Liver (tissue), 3 donors: ENCODE results near the gene FRMD1.

Experiments
- CTCF ChIP-seq: fragments of 150-350 bp; IDR thresholded peaks from 2 replicates; pipeline ENCODE4 v1.5.1; 2017; ENCODE audit warnings: improper control_type of control experiment, low read depth, low read length; ENCODE audit not compliant: missing input control
- EGR1 ChIP-seq, 2 donors: IDR thresholded peaks; 2 replicates each; pipeline ENCODE4 v1.6.1; 2016 to 2018; ENCODE audit warnings: antibody characterized with exemption in 2 of 2, low read depth in 2 of 2
- MAX ChIP-seq: IDR thresholded peaks from 2 replicates; pipeline ENCODE4 v1.6.1; 2016; ENCODE audit warnings: antibody characterized with exemption
- REST ChIP-seq: IDR thresholded peaks from 2 replicates; pipeline ENCODE4 v1.6.1; 2016; ENCODE audit warnings: antibody characterized with exemption, mild to moderate bottlenecking
- ZBTB33 ChIP-seq: IDR thresholded peaks from 2 replicates; pipeline ENCODE4 v1.6.1; 2016; ENCODE audit warnings: antibody characterized with exemption
- donor health status: healthy.
- donor health status: healthy.

- no peak for TF ChIP-seq CTCF
- no peak for TF ChIP-seq MAX
- no peak for TF ChIP-seq ZBTB33
- no peak for TF ChIP-seq EGR1 (IDR thresholded peaks at IDR 0.05; ENCODE audit: low read depth in 2 of 2)
- TF ChIP-seq REST: no peak
Measured at GRCh38 chr6:168128006-168128630, 49.1 kb upstream of the FRMD1 start.
